H9 (cell line): ENCODE results near the gene WASHC2C. TPM values are rescaled to one million over a fixed set of nuclear protein-coding genes. Genes with fewer than 3 reads are reported as not detected.
"Not testable (repeated sequence)": the region's sequence is repeated elsewhere in the genome, so short reads cannot be mapped to it uniquely, and the experiment has no call there.

Experiments
- DNase-seq: peaks from one replicate; pipeline ENCODE4 v3.0.0-alpha.2; 2017
- H2AFZ ChIP-seq: one replicate; pipeline ENCODE4 v1.6.1; 2013; ENCODE audit warnings: mild to moderate bottlenecking, low read length, control low read depth, moderate library complexity
- H2AK5ac ChIP-seq: 2 replicates; pipeline ENCODE4 v1.6.1; 2013; ENCODE audit warnings: low read length, control low read depth, mixed read lengths; ENCODE audit not compliant: insufficient read length
- H2BK120ac ChIP-seq: one replicate; pipeline ENCODE4 v1.6.1; 2013; ENCODE audit warnings: low read depth, mild to moderate bottlenecking, low read length, control low read depth, inconsistent platforms; ENCODE audit not compliant: poor library complexity, severe bottlenecking
- H2BK12ac ChIP-seq: 2 replicates; pipeline ENCODE4 v1.6.1; 2013; ENCODE audit warnings: low read length, control low read depth, mixed read lengths, low read depth; ENCODE audit not compliant: insufficient read length
- H2BK15ac ChIP-seq: 2 replicates; pipeline ENCODE4 v1.6.1; 2013; ENCODE audit warnings: low read depth, low read length, control low read depth
- H2BK20ac ChIP-seq: one replicate; pipeline ENCODE4 v1.6.1; 2013; ENCODE audit warnings: low read depth, mild to moderate bottlenecking, low read length, control low read depth, inconsistent platforms; ENCODE audit not compliant: poor library complexity, severe bottlenecking
- H2BK5ac ChIP-seq: 2 replicates; pipeline ENCODE4 v1.6.1; 2013; ENCODE audit warnings: low read length, control low read depth, mixed read lengths; ENCODE audit not compliant: insufficient read length
- H3K14ac ChIP-seq: 2 replicates; pipeline ENCODE4 v1.6.1; 2013; ENCODE audit warnings: low read length, control low read depth; ENCODE audit not compliant: insufficient read depth
- H3K18ac ChIP-seq: 2 replicates; pipeline ENCODE4 v1.6.1; 2013; ENCODE audit warnings: low read depth, mild to moderate bottlenecking, mixed read lengths, low read length, control low read depth; ENCODE audit not compliant: insufficient read length
- H3K23ac ChIP-seq: 2 replicates; pipeline ENCODE4 v1.6.1; 2013; ENCODE audit warnings: low read length, control low read depth, mixed read lengths, low read depth; ENCODE audit not compliant: insufficient read length
- H3K23me2 ChIP-seq: 2 replicates; pipeline ENCODE4 v1.6.1; 2013; ENCODE audit warnings: low read depth, mild to moderate bottlenecking, mixed read lengths, low read length, control low read depth; ENCODE audit not compliant: insufficient read length, poor library complexity, severe bottlenecking
- H3K27ac ChIP-seq: 2 replicates; pipeline ENCODE4 v1.5.1; 2013; ENCODE audit warnings: low read length, control low read depth, mixed read lengths, low read depth; ENCODE audit not compliant: insufficient read length
- H3K27me3 ChIP-seq: 2 replicates; pipeline ENCODE4 v1.6.1; 2013; ENCODE audit warnings: low read length, control low read depth, inconsistent platforms; ENCODE audit not compliant: insufficient read depth
- H3K4ac ChIP-seq: 2 replicates; pipeline ENCODE4 v1.6.1; 2013; ENCODE audit warnings: low read depth, mild to moderate bottlenecking, control low read depth, inconsistent platforms, low read length, moderate library complexity
- H3K4me1 ChIP-seq: 2 replicates; pipeline ENCODE4 v1.6.1; 2013; ENCODE audit warnings: low read length, control low read depth, inconsistent platforms; ENCODE audit not compliant: insufficient read depth
- H3K4me2 ChIP-seq: 2 replicates; pipeline ENCODE4 v1.6.1; 2013; ENCODE audit warnings: low read length, control low read depth, mixed read lengths; ENCODE audit not compliant: insufficient read length, insufficient read depth
- H3K56ac ChIP-seq: 2 replicates; pipeline ENCODE4 v1.6.1; 2013; ENCODE audit warnings: low read depth, mild to moderate bottlenecking, mixed read lengths, low read length, control low read depth; ENCODE audit not compliant: insufficient read length
- H3K79me1 ChIP-seq: 2 replicates; pipeline ENCODE4 v1.6.1; 2013; ENCODE audit warnings: low read depth, mild to moderate bottlenecking, moderate library complexity, low read length, control low read depth, inconsistent platforms; ENCODE audit not compliant: insufficient read depth, poor library complexity, severe bottlenecking
- H3K79me2 ChIP-seq: 2 replicates; pipeline ENCODE4 v1.6.1; 2013; ENCODE audit warnings: low read length, control low read depth, inconsistent platforms; ENCODE audit not compliant: insufficient read depth
- H3K9ac ChIP-seq: 2 replicates; pipeline ENCODE4 v1.6.1; 2013; ENCODE audit warnings: low read length, control low read depth, mixed read lengths; ENCODE audit not compliant: insufficient read length; ENCODE audit errors: extremely low read depth
- H3K9me3 ChIP-seq: one replicate; pipeline ENCODE4 v1.6.1; 2013; ENCODE audit warnings: low read depth, low read length, inconsistent platforms; ENCODE audit not compliant: control insufficient read depth
- H3T11ph ChIP-seq: one replicate; pipeline ENCODE4 v1.6.1; 2013; ENCODE audit warnings: mild to moderate bottlenecking, low read length, control low read depth, inconsistent platforms
- H4K20me1 ChIP-seq: one replicate; pipeline ENCODE4 v1.6.1; 2013; ENCODE audit not compliant: control insufficient read depth, insufficient read length, insufficient read depth
- H4K5ac ChIP-seq: 2 replicates; pipeline ENCODE4 v1.6.1; 2013; ENCODE audit warnings: low read depth, mild to moderate bottlenecking, mixed read lengths, low read length, control low read depth; ENCODE audit not compliant: insufficient read length
- H4K8ac ChIP-seq: replicated peaks from 2 replicates; pipeline ENCODE4 v1.6.1; 2013; ENCODE audit warnings: low read length, control low read depth, mixed read lengths, low read depth; ENCODE audit not compliant: insufficient read length
- H4K91ac ChIP-seq: 2 replicates; pipeline ENCODE4 v1.6.1; 2013; ENCODE audit warnings: low read depth, mild to moderate bottlenecking, moderate library complexity, mixed read lengths, low read length, control low read depth; ENCODE audit not compliant: insufficient read length
- H3K27ac Mint-ChIP-seq, 3 experiments: 2 replicates in 2 of 3; 3 replicates in 1 of 3; pipeline ENCODE4 v1.8.0; 2020 to 2021; ENCODE audit warnings: mixed read lengths in 3 of 3, mild to moderate bottlenecking in 1 of 3, moderate library complexity in 1 of 3
- H3K27me3 Mint-ChIP-seq: 2 replicates; pipeline ENCODE4 v1.8.0; 2021; ENCODE audit warnings: low read depth, mild to moderate bottlenecking, moderate library complexity, mixed read lengths
- H3K36me3 Mint-ChIP-seq, 3 experiments: 2 replicates in 2 of 3; 3 replicates in 1 of 3; pipeline ENCODE4 v1.8.0; 2020 to 2021; ENCODE audit warnings: low read depth in 3 of 3, mixed read lengths in 3 of 3; ENCODE audit not compliant: insufficient read depth in 1 of 3
- H3K4me1 Mint-ChIP-seq, 2 experiments: 2 replicates each; pipeline ENCODE4 v1.8.0; 2020; ENCODE audit warnings: mixed read lengths in 2 of 2
- H3K4me3 Mint-ChIP-seq, 2 experiments: 2 replicates in 1 of 2; 3 replicates in 1 of 2; pipeline ENCODE4 v1.8.0; 2020 to 2021; ENCODE audit warnings: mild to moderate bottlenecking in 2 of 2, mixed read lengths in 2 of 2, moderate library complexity in 1 of 2
- H3K9me3 Mint-ChIP-seq, 2 experiments: 2 replicates in 1 of 2; 3 replicates in 1 of 2; pipeline ENCODE4 v1.8.0; 2020; ENCODE audit warnings: mild to moderate bottlenecking in 2 of 2, mixed read lengths in 2 of 2, moderate library complexity in 1 of 2
- WGBS: extraction: QIAGEN DNeasy Blood & Tissue Kit; methylation state at CpG from one replicate; pipeline ENCODE4 v1.1.7; 2013; ENCODE audit warnings: missing lambda C conversion rate, low lambda C conversion rate, mixed read lengths; ENCODE audit not compliant: insufficient read length; ENCODE audit errors: extremely low coverage; 5-methylcytosine and 5-hydroxymethylcytosine counted together
- total RNA-seq: library from RNA; stranded (reverse); gene quantifications from 2 replicates; pipeline ENCODE4 v1.2.1, GENCODE V29; 2021

The WASHC2C gene
- total RNA-seq, 1 experiment from 2014 or later = 36.7 TPM

- no CpG with 5 or more reads among the region's 5 CpGs for WGBS
These were observed 25.1 kb downstream of the WASHC2C start for GRCh38 chr10:45752210-45752609.

GRCh38 chr10:45753979-45754495, 27.0 kb downstream of the WASHC2C start:
- H3K9me3 Mint-ChIP-seq, H3K23me2 ChIP-seq, H3K79me1 ChIP-seq, H2AFZ ChIP-seq, H4K91ac ChIP-seq, H3K27me3 Mint-ChIP-seq, H4K8ac ChIP-seq, H3K56ac ChIP-seq, H4K20me1 ChIP-seq, H3K14ac ChIP-seq, H3K9me3 ChIP-seq, H3T11ph ChIP-seq, H3K4me1 Mint-ChIP-seq, H3K4me1 ChIP-seq, H4K5ac ChIP-seq, H3K4me3 Mint-ChIP-seq, DNase-seq, H3K4ac ChIP-seq, H2BK20ac ChIP-seq, H3K9ac ChIP-seq, H3K4me2 ChIP-seq, H3K23ac ChIP-seq, H2BK5ac ChIP-seq, H2AK5ac ChIP-seq, H3K79me2 ChIP-seq, H2BK120ac ChIP-seq, H2BK12ac ChIP-seq, H3K27ac Mint-ChIP-seq, H3K27me3 ChIP-seq, H3K18ac ChIP-seq, H3K27ac ChIP-seq, H2BK15ac ChIP-seq: not testable (repeated sequence)
- peaks cover 3 to 25% (median 20%) of the 10 kb centered on the region in 3 experiments; a peak in 5 of 7 replicates for H3K36me3 Mint-ChIP-seq
- WGBS = no CpG with 5 or more reads among the region's 7 CpGs

More at GRCh38 chr10:45752210-45752609, 25.1 kb downstream of the WASHC2C start:
- not testable (repeated sequence) for H3T11ph ChIP-seq, H4K91ac ChIP-seq, H4K5ac ChIP-seq, H3K79me2 ChIP-seq, H2AFZ ChIP-seq, H3K23ac ChIP-seq, H3K18ac ChIP-seq, H3K4me1 Mint-ChIP-seq, H3K23me2 ChIP-seq, DNase-seq, H3K14ac ChIP-seq, H3K27ac Mint-ChIP-seq, H3K79me1 ChIP-seq, H2AK5ac ChIP-seq, H3K4me3 Mint-ChIP-seq, H3K4me2 ChIP-seq, H2BK20ac ChIP-seq, H3K9me3 Mint-ChIP-seq, H3K27me3 ChIP-seq, H3K9me3 ChIP-seq, H3K9ac ChIP-seq, H2BK15ac ChIP-seq, H4K8ac ChIP-seq, H2BK120ac ChIP-seq, H4K20me1 ChIP-seq, H3K27me3 Mint-ChIP-seq, H2BK5ac ChIP-seq, H3K27ac ChIP-seq, H3K4ac ChIP-seq, H3K56ac ChIP-seq, H2BK12ac ChIP-seq, H3K4me1 ChIP-seq
- H3K36me3 Mint-ChIP-seq = peaks cover 3 to 15% (median 9%) of the 10 kb centered on the region in 3 experiments; a peak in 5 of 7 replicates
